B cell (primary cell): ENCODE results near the gene GNAL. TPM values are rescaled to one million over a fixed set of nuclear protein-coding genes. Genes with fewer than 3 reads are reported as not detected.

Experiments
- ATAC-seq: fragments of 200-7000 bp; cut with Tn5 transposase; one replicate; pipeline ENCODE4 v1.10.0; 2021; ENCODE audit warnings: low read depth, mild to moderate bottlenecking, moderate number of reproducible peaks, moderate library complexity
- CTCF ChIA-PET: fragments of 350-600 bp; sonication (Branson Sonifier 250); formaldehyde crosslinking; loops from one replicate; lab custom pipeline; 2021; ENCODE audit warnings: antibody characterized with exemption, inconsistent platforms; lab: Charles Lee
- POLR2A ChIA-PET: fragments of 350-600 bp; sonication (Branson Sonifier 250); formaldehyde crosslinking; loops from one replicate; lab custom pipeline; 2021; ENCODE audit warnings: antibody characterized with exemption; lab: Charles Lee
- DNase-seq: peaks from one replicate; pipeline ENCODE4 v3.0.0; 2013
- H2AFZ ChIP-seq: 2 replicates; pipeline ENCODE4 v1.6.1; 2012; ENCODE audit warnings: mild to moderate bottlenecking, low read depth, low read length; ENCODE audit not compliant: insufficient read depth, poor library complexity, severe bottlenecking
- H3K27ac ChIP-seq, 2 donors: 1 replicate in 1 of 2; 2 replicates in 1 of 2; pipeline ENCODE4 v1.5.1; 2012 to 2013; ENCODE audit warnings: low read length in 2 of 2, mild to moderate bottlenecking in 2 of 2, moderate library complexity in 1 of 2
- H3K27me3 ChIP-seq, 4 experiments: fragments of 200-600 bp in 1 of 4; sonication (generic) in 1 of 4; replicated peaks in 1 of 4; 1 replicate in 2 of 4; 2 replicates in 2 of 4; pipeline versions ENCODE4 v1.6.1 to v1.7.0; 2013 to 2016; ENCODE audit warnings: low read length in 3 of 4, mild to moderate bottlenecking in 2 of 4, mixed read lengths in 1 of 4, moderate library complexity in 1 of 4; ENCODE audit not compliant: insufficient read depth in 4 of 4, control insufficient read depth in 3 of 4; ENCODE audit errors: control extremely low read depth in 1 of 4
- H3K36me3 ChIP-seq, 2 experiments: replicated peaks in 1 of 2; 1 replicate in 1 of 2; 2 replicates in 1 of 2; pipeline versions ENCODE4 v1.6.1 to v1.7.1; 2013; ENCODE audit warnings: low read length in 1 of 2; ENCODE audit not compliant: insufficient read depth in 2 of 2, control insufficient read depth in 1 of 2; ENCODE audit errors: control extremely low read depth in 1 of 2, extremely low read depth in 1 of 2
- H3K4me1 ChIP-seq, 2 donors: fragments of 200-600 bp in 1 of 2; sonication (generic) in 1 of 2; 1 replicate in 1 of 2; 2 replicates in 1 of 2; pipeline versions ENCODE4 v1.5.1 to v1.6.1; 2013 to 2017; ENCODE audit warnings: low read length in 2 of 2; ENCODE audit not compliant: control insufficient read depth in 2 of 2, insufficient read depth in 2 of 2
- H3K4me2 ChIP-seq: replicated peaks from 2 replicates; pipeline ENCODE3; 2012; ENCODE audit warnings: mild to moderate bottlenecking, low read depth, low read length; ENCODE audit not compliant: poor library complexity, severe bottlenecking
- H3K4me3 ChIP-seq, 5 experiments: fragments of 200-600 bp in 1 of 5; sonication (generic) in 1 of 5; 1 replicate in 3 of 5; 2 replicates in 2 of 5; pipeline versions ENCODE4 v1.5.1 to v1.7.0; 2011 to 2016; ENCODE audit warnings: low read length in 4 of 5, mild to moderate bottlenecking in 4 of 5, low read depth in 2 of 5, control low read depth in 1 of 5, moderate library complexity in 1 of 5; ENCODE audit not compliant: insufficient read depth in 1 of 5; ENCODE audit errors: control extremely low read depth in 1 of 5, extremely low read depth in 1 of 5
- H3K79me2 ChIP-seq: fragments of 200-600 bp; sonication (generic); one replicate; pipeline ENCODE4 v1.6.0; 2016; ENCODE audit warnings: low read length; ENCODE audit not compliant: control insufficient read depth, insufficient read depth
- H3K9ac ChIP-seq: fragments of 200-600 bp; sonication (generic); 2 replicates; pipeline ENCODE4 v1.6.1; 2017; ENCODE audit warnings: mild to moderate bottlenecking, low read length, moderate library complexity
- H3K9me3 ChIP-seq, 3 donors: one replicate each; pipeline versions ENCODE4 v1.6.1 to v1.7.1; 2013; ENCODE audit warnings: low read length in 2 of 3; ENCODE audit not compliant: control insufficient read depth in 2 of 3, insufficient read depth in 1 of 3; ENCODE audit errors: control extremely low read depth in 1 of 3
- H4K20me1 ChIP-seq: 2 replicates; pipeline ENCODE4 v1.6.0; 2012; ENCODE audit warnings: mild to moderate bottlenecking, low read length; ENCODE audit not compliant: insufficient read depth, control insufficient read depth, poor library complexity, severe bottlenecking
- H3K27ac Mint-ChIP-seq: one replicate; pipeline ENCODE4 v1.8.0; 2021; ENCODE audit warnings: mixed read lengths
- H3K27me3 Mint-ChIP-seq: one replicate; pipeline ENCODE4 v1.8.0; 2021; ENCODE audit warnings: mixed read lengths
- H3K4me1 Mint-ChIP-seq: one replicate; pipeline ENCODE4 v1.8.0; 2021; ENCODE audit warnings: mixed read lengths
- H3K4me3 Mint-ChIP-seq: one replicate; pipeline ENCODE4 v1.8.0; 2021; ENCODE audit warnings: mixed read lengths
- H3K9me3 Mint-ChIP-seq: one replicate; pipeline ENCODE4 v1.8.0; 2022; ENCODE audit warnings: mixed read lengths; ENCODE audit not compliant: insufficient read depth
- CTCF ChIP-seq: fragments of 200-600 bp; IDR thresholded peaks from one replicate; pipeline ENCODE4 v1.8.0; 2022; ENCODE audit warnings: antibody characterized with exemption, mild to moderate bottlenecking
- EZH2 ChIP-seq: IDR thresholded peaks from 2 replicates; pipeline ENCODE4 v1.6.1; 2012; ENCODE audit warnings: borderline replicate concordance, low read depth, mild to moderate bottlenecking, moderate library complexity, low read length; ENCODE audit not compliant: insufficient read depth, poor library complexity, severe bottlenecking
- WGBS: methylation state at CpG from one replicate; pipeline ENCODE4 v1.1.5; 2013; ENCODE audit warnings: missing lambda C conversion rate; ENCODE audit not compliant: insufficient coverage; 5-methylcytosine and 5-hydroxymethylcytosine counted together
- intact Hi-C: fragments of 100-400 bp; cut with micrococcal nuclease; formaldehyde crosslinking; loops from one replicate; pipeline ENCODE4 v1.10.0; 2022
- polyA plus RNA-seq: library from polyadenylated mRNA; depleted of rRNA; stranded (reverse); fragments of >200 nt; gene quantifications from 2 replicates; pipeline ENCODE4 v1.2.3, GENCODE V29; 2012
- total RNA-seq, 2 donors: library from RNA; stranded (reverse); fragments of 120-200 nt in 1 of 2; gene quantifications; 1 replicate in 1 of 2; 2 replicates in 1 of 2; pipeline versions ENCODE4 v1.2.3 to v1.2.4, GENCODE V29; 2013 to 2022

Gene GNAL
- total and polyA plus RNA-seq, 2 donors (not counting 1 experiment from before 2014, with no cell fraction given): 0.01 to 0.12 TPM

GRCh38 chr18:11868230-11868629, 179.2 kb downstream of the GNAL start:
- Histone ChIP-seq H3K4me1 (peaks cover 4 to 7% of the 10 kb centered on the region in 2 donors), H3K36me3 (no peaks in the 10 kb centered on the region), H3K4me2 (no peak overlapping the region), H2AFZ (no peak overlapping the region), H3K4me3 (no peak overlapping the region), H3K27ac (no peak overlapping the region), H3K27me3 (no peaks in the 10 kb centered on the region), H3K9ac (no peak overlapping the region), H3K79me2 (no peaks in the 10 kb centered on the region), H3K9me3 (no peaks in the 10 kb centered on the region), H4K20me1 (no peaks in the 10 kb centered on the region)
- ATAC-seq (peak; percentile 53), DNase-seq (peak; percentile 47)
- Mint-ChIP-seq H3K27me3 (peaks cover 29% of the 10 kb centered on the region), H3K4me1 (peaks cover 8% of the 10 kb centered on the region), H3K27ac (peak overlapping the region; percentile 72), H3K4me3 (peak overlapping the region; percentile 48), H3K9me3 (no peaks in the 10 kb centered on the region)
- CTCF ChIA-PET: interaction anchor here (1.7 kb wide), 1 partner anchor 135 kb away, joined by 4 read pairs; no protein-coding TSS in a partner anchor
- intact Hi-C loops: no loop called here
- WGBS: 63% methylated on average over 7 of the region's 8 CpGs
- POLR2A ChIA-PET: no interaction called here
- TF ChIP-seq EZH2: no peak
- no peak for TF ChIP-seq CTCF

GRCh38 chr18:11871501-11871900, 182.4 kb downstream of the GNAL start:
- POLR2A ChIA-PET: no interaction called here
- WGBS: 67% methylated on average over 2 of the region's 5 CpGs

More at GRCh38 chr18:11871501-11871900, 182.4 kb downstream of the GNAL start:
- Histone ChIP-seq H3K27me3 (no peaks in the 10 kb centered on the region), H3K9me3 (peaks cover 0 to 8% (median 0%) of the 10 kb centered on the region in 3 donors), H2AFZ (no peak overlapping the region), H3K27ac (no peak overlapping the region), H3K4me2 (no peak overlapping the region), H3K36me3 (no peaks in the 10 kb centered on the region), H3K4me3 (no peak overlapping the region), H3K4me1 (peaks cover 4 to 7% of the 10 kb centered on the region in 2 donors), H4K20me1 (no peaks in the 10 kb centered on the region), H3K9ac (no peak overlapping the region), H3K79me2 (no peaks in the 10 kb centered on the region)
- no peak overlapping the region for H3K4me3 Mint-ChIP-seq
- H3K27me3 Mint-ChIP-seq: peaks cover 18% of the 10 kb centered on the region
- TF ChIP-seq CTCF: no peak
- TF ChIP-seq EZH2: no peak
- intact Hi-C loops: no loop called here
- H3K9me3 Mint-ChIP-seq: no peaks in the 10 kb centered on the region
- ATAC-seq (no peak), DNase-seq (no peak)
- no peak overlapping the region for H3K27ac Mint-ChIP-seq
- CTCF ChIA-PET: no interaction called here
- H3K4me1 Mint-ChIP-seq: peaks cover 8% of the 10 kb centered on the region
